ENCODE data around the gene LNPK. TPM values are rescaled to one million over a fixed set of nuclear protein-coding genes. Genes with fewer than 3 reads are reported as not detected.
A peak's percentile ranks its signal among the peaks of the same experiment; 100 is the strongest.

LNPK gene
- total and polyA plus RNA-seq, 9 of the 15 experiments (the other 6 are each of a cell fraction or from before 2014, with no cell fraction given), result 6.4 to 40.4 (median 21.3) TPM

- TF ChIP-seq, protein P1, sequence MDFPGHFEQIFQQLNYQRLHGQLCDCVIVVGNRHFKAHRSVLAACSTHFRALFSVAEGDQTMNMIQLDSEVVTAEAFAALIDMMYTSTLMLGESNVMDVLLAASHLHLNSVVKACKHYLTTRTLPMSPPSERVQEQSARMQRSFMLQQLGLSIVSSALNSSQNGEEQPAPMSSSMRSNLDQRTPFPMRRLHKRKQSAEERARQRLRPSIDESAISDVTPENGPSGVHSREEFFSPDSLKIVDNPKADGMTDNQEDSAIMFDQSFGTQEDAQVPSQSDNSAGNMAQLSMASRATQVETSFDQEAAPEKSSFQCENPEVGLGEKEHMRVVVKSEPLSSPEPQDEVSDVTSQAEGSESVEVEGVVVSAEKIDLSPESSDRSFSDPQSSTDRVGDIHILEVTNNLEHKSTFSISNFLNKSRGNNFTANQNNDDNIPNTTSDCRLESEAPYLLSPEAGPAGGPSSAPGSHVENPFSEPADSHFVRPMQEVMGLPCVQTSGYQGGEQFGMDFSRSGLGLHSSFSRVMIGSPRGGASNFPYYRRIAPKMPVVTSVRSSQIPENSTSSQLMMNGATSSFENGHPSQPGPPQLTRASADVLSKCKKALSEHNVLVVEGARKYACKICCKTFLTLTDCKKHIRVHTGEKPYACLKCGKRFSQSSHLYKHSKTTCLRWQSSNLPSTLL (IDR thresholded peaks at IDR 0.05), result 0 out of 2 replicates have a peak, but pooled peaks have one; percentile 40
- TF ChIP-seq ZNF174 (CRISPR knock-in tag; IDR thresholded peaks at IDR 0.05) (no peak), SMARCA4 (IDR thresholded peaks at IDR 0.05) (no peak), SRSF7 (optimal IDR thresholded peaks at IDR 0.05; ENCODE audit: low read depth, low read length) (no peak), NELFE (IDR thresholded peaks at IDR 0.05; ENCODE audit: insufficient read depth, insufficient read length) (no peak), STAT5A (IDR thresholded peaks at IDR 0.05; ENCODE audit: borderline replicate concordance, low read length) (no peak), TEAD2 (tag; IDR thresholded peaks at IDR 0.05) (no peak), PRMT5 (CRISPR knock-in tag; IDR thresholded peaks at IDR 0.05) (no peak), ZNF830 (CRISPR knock-in tag; IDR thresholded peaks at IDR 0.05) (0 out of 2 replicates have a peak, but pooled peaks have one; percentile 75), ZFP30 (CRISPR knock-in tag; IDR thresholded peaks at IDR 0.05; ENCODE audit: borderline replicate concordance) (no peak), NCOA2 (IDR thresholded peaks at IDR 0.05; ENCODE audit: partially characterized antibody in 2 of 2) (no peak), SRSF1 (IDR thresholded peaks at IDR 0.05; ENCODE audit: low read depth, low read length) (no peak), ZNF644 (tag; IDR thresholded peaks at IDR 0.05; ENCODE audit: low read depth) (no peak)
- TF ChIP-seq, protein P2, sequence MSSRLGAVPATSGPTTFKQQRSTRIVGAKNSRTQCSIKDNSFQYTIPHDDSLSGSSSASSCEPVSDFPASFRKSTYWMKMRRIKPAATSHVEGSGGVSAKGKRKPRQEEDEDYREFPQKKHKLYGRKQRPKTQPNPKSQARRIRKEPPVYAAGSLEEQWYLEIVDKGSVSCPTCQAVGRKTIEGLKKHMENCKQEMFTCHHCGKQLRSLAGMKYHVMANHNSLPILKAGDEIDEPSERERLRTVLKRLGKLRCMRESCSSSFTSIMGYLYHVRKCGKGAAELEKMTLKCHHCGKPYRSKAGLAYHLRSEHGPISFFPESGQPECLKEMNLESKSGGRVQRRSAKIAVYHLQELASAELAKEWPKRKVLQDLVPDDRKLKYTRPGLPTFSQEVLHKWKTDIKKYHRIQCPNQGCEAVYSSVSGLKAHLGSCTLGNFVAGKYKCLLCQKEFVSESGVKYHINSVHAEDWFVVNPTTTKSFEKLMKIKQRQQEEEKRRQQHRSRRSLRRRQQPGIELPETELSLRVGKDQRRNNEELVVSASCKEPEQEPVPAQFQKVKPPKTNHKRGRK (tag; IDR thresholded peaks at IDR 0.05), result no peak
- TF ChIP-seq, protein P3, sequence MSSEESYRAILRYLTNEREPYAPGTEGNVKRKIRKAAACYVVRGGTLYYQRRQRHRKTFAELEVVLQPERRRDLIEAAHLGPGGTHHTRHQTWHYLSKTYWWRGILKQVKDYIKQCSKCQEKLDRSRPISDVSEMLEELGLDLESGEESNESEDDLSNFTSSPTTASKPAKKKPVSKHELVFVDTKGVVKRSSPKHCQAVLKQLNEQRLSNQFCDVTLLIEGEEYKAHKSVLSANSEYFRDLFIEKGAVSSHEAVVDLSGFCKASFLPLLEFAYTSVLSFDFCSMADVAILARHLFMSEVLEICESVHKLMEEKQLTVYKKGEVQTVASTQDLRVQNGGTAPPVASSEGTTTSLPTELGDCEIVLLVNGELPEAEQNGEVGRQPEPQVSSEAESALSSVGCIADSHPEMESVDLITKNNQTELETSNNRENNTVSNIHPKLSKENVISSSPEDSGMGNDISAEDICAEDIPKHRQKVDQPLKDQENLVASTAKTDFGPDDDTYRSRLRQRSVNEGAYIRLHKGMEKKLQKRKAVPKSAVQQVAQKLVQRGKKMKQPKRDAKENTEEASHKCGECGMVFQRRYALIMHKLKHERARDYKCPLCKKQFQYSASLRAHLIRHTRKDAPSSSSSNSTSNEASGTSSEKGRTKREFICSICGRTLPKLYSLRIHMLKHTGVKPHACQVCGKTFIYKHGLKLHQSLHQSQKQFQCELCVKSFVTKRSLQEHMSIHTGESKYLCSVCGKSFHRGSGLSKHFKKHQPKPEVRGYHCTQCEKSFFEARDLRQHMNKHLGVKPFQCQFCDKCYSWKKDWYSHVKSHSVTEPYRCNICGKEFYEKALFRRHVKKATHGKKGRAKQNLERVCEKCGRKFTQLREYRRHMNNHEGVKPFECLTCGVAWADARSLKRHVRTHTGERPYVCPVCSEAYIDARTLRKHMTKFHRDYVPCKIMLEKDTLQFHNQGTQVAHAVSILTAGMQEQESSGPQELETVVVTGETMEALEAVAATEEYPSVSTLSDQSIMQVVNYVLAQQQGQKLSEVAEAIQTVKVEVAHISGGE (CRISPR knock-in tag; IDR thresholded peaks at IDR 0.05), result peak in 1 of 3 experiments; percentile 69; a peak in 2 of 6 replicates
- TF ChIP-seq, protein P4, sequence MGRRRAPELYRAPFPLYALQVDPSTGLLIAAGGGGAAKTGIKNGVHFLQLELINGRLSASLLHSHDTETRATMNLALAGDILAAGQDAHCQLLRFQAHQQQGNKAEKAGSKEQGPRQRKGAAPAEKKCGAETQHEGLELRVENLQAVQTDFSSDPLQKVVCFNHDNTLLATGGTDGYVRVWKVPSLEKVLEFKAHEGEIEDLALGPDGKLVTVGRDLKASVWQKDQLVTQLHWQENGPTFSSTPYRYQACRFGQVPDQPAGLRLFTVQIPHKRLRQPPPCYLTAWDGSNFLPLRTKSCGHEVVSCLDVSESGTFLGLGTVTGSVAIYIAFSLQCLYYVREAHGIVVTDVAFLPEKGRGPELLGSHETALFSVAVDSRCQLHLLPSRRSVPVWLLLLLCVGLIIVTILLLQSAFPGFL (CRISPR knock-in tag; IDR thresholded peaks at IDR 0.05), result no peak
- TF ChIP-seq, protein P5, sequence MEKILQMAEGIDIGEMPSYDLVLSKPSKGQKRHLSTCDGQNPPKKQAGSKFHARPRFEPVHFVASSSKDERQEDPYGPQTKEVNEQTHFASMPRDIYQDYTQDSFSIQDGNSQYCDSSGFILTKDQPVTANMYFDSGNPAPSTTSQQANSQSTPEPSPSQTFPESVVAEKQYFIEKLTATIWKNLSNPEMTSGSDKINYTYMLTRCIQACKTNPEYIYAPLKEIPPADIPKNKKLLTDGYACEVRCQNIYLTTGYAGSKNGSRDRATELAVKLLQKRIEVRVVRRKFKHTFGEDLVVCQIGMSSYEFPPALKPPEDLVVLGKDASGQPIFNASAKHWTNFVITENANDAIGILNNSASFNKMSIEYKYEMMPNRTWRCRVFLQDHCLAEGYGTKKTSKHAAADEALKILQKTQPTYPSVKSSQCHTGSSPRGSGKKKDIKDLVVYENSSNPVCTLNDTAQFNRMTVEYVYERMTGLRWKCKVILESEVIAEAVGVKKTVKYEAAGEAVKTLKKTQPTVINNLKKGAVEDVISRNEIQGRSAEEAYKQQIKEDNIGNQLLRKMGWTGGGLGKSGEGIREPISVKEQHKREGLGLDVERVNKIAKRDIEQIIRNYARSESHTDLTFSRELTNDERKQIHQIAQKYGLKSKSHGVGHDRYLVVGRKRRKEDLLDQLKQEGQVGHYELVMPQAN (IDR thresholded peaks at IDR 0.05; ENCODE audit: borderline replicate concordance), result peak; percentile 70; the same call in 1 of the 2 replicates
Observed at GRCh38 chr2:176001916-176002687, at the start of gene LNPK (continued).

All from K562 (cell line).